Activated CD8-positive, alpha-beta memory T cell treated with anti-CD3 and anti-CD28 coated beads for 24 hours (primary cell): ENCODE results near the gene NFAT5.
"Not testable (repeated sequence)": the region's sequence is repeated elsewhere in the genome, so short reads cannot be mapped to it uniquely, and the experiment has no call there.

Experiments used
- DNase-seq: peaks from one replicate; pipeline ENCODE4 v3.0.0-alpha.2; 2020

NFAT5 gene, protein sequence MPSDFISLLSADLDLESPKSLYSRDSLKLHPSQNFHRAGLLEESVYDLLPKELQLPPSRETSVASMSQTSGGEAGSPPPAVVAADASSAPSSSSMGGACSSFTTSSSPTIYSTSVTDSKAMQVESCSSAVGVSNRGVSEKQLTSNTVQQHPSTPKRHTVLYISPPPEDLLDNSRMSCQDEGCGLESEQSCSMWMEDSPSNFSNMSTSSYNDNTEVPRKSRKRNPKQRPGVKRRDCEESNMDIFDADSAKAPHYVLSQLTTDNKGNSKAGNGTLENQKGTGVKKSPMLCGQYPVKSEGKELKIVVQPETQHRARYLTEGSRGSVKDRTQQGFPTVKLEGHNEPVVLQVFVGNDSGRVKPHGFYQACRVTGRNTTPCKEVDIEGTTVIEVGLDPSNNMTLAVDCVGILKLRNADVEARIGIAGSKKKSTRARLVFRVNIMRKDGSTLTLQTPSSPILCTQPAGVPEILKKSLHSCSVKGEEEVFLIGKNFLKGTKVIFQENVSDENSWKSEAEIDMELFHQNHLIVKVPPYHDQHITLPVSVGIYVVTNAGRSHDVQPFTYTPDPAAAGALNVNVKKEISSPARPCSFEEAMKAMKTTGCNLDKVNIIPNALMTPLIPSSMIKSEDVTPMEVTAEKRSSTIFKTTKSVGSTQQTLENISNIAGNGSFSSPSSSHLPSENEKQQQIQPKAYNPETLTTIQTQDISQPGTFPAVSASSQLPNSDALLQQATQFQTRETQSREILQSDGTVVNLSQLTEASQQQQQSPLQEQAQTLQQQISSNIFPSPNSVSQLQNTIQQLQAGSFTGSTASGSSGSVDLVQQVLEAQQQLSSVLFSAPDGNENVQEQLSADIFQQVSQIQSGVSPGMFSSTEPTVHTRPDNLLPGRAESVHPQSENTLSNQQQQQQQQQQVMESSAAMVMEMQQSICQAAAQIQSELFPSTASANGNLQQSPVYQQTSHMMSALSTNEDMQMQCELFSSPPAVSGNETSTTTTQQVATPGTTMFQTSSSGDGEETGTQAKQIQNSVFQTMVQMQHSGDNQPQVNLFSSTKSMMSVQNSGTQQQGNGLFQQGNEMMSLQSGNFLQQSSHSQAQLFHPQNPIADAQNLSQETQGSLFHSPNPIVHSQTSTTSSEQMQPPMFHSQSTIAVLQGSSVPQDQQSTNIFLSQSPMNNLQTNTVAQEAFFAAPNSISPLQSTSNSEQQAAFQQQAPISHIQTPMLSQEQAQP (N-terminal part only)

DNA sequence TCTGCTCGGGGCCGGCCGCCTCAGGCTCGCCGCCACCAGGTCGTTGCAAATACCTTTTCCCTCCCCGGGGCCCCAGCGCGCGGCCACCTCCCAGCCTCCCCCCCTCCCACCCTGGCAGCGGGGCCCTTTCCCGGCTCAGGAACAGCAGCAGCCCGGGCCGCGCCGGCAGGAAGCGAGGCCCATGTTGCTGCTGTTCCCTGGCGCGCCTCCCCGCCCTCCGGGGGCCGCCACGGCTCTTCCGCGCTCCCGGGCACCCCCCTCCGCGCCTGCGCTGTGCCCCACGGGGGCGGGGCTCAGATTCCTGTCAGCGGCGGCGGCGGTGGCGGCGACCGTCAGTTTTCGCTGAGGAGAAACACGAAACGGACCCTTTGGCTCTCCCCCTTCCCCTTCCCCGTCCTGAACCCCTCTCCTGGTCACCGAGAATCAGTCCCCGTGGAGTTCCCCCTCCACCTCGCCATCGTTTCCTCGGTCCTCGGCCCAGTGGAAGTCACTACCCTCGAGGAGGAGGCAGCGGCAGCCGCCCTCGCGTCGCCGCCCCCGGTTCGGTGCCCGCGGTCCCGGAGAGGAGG is at the start of gene NFAT5:
Gene NFAT5 (plus strand): TSS at position 296 of the 569 bp plus-strand sequence. CDS start 336 bp downstream, outside the sequence.
- peak; percentile 99 for DNase-seq

DNA sequence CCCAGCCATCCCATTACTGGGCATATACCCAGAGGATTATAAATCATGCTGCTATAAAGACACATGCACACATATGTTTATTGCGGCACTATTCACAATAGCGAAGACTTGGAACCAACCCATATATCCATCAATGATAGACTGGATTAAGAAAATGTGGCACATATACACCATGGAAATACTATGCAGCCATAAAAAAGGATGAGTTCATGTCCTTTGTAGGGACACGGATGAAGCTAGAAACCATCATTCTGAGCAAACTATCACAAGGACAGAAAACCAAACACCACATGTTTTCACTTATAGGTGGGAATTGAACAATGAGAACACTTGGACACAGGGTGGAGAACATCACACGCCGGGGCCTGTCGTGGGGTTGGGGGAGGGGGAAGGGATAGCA is 47.9 kb upstream of the NFAT5 start:
- DNase-seq: not testable (repeated sequence)

DNA sequence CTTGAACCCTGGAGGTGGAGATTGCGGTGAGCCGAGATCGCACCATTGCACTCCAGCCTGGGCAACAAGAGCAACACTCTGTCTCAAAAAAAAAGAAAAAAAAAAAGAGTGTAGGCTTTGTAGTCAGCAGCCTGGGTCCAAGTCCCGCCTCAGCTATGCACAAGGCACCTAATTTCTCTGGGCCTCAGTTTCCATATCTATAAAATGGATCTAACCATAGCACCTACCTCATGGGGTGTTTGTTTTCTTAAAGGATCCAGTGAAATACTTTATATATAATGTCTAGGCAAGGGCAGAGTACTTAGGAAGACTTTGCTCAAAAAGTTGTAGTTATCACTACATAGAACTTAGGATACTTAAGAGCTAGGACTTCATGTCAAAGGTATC is 45.4 kb upstream of the NFAT5 start:
- no peak for DNase-seq

DNA sequence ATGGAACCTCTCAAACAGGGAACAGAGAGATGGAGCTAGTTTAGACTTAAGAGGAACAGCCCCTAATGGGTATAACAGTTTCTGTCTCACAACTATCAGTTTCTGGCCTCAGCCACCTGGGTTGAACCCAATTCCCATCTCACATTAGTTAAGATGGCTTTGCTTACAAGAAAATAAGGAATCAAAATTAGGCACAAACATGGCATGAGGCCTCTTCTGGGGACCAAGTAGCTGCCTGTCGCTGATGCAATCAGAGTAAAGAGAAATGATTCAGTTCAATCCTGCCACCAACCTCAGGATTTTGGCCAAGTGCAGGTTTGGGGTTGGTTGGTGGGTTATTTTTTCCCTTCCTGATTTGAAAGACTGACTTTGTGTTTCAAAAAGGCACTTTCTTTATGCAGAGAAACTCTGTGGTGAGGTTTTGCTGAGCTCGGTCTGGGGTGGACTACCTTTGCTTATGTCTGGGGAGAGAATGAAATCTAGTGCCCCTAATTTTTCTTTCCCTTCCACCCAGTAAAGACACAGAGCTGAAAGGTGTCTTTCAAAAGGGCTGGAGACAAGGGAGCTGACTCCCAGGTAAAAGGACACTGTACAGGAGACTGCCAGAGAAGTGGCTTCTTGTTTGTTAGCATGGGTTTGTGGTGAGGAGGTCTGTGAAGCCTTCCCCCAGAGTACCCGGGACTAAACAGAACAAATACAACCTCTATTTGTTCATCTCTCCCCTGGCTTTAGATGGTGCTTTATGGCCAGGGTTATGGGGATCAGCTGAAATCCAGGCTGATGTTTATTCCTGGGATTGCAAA is 44.8 kb upstream of the NFAT5 start:
- peak; percentile 69 for DNase-seq

DNA sequence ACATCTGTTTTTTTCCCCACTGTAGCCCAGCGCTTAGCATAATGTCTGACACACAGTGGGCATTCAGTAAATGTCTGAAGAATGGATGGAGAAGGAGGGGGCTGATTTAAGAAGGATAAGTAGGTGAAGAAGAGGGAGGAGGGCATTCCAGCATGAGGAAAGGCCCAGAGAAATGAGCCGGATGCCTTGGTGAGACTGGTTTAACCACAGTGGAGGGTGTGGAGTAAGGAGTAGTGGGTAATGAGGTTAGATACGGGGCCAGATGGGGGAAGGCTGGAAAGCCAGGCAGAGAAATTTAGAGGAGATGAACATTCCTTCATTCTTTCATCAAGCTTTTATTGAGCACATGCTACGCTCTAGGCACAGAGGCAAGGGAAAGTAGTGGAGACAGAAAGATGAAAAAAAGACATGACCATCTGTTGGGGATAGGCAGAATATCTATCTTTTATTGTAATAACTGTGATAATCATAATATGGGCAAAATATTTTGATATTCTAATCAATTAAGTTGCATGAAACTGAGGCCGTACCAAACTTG is 43.7 kb upstream of the NFAT5 start:
- no peak for DNase-seq

DNA sequence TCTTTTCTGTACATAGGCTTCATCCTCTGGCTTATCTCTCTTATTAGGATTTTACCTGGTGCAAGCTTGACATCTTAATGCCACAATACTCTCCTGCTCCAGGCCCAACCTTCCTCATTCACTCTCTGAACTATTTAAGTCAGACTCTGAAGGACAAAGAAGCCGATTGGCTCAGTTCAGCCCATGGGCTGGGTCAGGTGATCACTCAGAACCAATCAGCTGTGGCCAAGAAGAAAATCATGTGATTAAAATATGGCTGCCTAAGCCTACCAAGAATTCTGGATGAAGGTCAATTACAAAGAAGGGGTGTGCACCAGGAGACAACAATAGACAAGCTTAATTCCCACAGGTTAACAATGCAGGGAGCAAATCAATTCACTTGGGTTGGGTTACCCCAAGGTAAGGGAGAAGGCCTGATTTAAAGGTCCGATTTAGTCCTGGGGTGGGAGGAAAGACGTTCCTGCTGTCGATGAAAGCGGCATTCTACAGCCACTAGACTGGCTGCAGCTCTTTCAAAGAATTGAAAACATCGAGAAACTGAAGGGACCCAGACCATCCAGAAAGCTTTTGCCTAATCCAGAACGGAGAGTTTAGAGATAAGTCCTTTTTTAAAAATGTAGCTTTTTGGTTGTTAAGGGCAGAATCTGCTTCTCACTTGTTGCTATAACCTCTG is 42.9 kb upstream of the NFAT5 start:
- no peak for DNase-seq

DNA sequence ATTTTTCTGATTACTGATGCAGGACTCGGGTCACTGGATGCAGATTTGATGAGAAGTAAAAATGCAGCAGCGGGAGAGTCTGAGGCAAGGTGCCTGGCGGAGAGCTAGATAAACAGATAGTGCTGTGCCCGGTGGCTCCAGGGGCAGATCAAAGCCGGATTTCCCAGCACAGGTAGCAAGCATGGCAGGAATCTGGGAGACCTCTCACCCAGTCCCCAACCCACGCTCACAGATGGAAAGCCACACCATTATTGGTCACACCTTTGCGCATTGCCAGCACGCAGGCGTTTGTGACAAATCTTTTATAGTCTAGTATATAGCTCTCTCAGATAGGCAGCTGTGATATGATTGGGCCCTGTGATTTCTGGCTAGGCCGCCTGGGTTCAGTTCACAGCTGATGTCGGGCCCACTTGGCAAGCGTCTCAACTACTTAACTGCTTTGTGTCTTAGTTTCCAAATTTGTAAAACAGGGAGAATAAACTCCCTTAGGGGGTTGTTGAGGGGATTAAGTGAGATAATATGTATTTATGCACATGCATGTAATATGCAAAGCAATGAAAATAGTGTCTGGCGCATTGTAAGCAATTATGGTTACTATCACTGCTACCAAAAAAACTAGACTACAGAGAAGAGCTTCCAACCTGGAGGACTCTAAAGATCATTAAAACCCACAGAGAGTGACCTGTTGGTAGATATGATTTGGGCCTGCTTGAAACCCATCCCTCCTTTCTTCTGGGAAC is 42.0 kb upstream of the NFAT5 start:
- DNase-seq: peak; percentile 19

DNA sequence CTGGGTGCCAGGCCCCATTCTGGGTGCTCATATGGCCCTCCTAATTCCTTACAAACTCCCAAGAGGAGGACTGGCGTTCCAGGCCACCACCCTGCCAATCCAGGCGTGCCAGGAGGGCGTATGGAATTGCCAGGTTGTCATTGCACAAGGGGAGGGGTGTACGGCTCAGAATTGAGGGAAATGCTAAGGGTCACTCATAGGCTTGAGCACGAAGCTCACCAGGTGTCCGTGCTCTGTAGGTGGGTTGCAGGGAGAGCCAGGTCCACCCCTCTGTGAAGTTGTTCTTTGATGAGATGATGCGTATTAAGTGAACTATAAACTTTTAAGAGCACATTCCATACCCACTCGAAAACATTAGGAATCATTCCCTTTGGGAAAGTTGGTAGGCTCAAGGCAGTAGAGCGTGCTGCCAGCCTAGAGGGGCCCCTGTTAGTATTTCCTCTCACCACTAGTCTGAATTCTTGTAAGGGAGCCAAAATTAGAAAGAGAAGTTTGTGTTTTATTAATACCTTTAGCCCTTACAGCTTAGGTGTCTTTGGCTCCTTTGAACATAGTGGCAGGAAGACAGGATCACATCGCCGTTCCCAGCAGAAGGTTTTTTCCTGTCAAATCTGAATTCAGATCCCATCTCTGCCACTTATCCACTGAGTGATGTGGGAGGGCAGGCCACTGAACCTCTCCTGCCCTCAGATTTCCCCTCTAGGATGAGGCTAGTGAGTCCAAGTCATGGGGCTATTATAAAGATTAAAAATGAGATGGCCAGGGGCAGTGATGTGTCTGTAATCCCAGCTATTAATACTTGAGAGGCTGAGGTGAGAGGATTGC is 38.7 kb upstream of the NFAT5 start:
- DNase-seq: peak; percentile 52

DNA sequence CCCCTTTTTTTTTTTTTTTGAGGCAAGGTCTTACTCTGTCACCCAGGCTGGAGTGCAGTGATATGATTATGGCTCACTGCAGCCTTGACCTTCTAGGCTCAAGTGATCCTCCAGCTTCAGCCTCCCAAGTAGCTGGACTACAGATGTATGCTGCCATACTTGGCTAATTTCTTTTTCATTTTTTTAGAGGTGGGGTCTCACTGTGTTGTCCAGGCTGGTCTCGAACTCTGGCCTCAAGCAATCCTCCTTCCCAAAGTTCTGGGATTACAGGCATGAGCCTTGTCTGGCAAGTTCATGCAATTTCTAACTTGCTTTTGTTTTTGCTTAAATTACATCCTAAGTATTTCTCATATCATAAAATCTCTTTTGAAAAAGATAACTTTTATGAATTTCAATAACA is 33.8 kb upstream of the NFAT5 start:
- no peak for DNase-seq

DNA sequence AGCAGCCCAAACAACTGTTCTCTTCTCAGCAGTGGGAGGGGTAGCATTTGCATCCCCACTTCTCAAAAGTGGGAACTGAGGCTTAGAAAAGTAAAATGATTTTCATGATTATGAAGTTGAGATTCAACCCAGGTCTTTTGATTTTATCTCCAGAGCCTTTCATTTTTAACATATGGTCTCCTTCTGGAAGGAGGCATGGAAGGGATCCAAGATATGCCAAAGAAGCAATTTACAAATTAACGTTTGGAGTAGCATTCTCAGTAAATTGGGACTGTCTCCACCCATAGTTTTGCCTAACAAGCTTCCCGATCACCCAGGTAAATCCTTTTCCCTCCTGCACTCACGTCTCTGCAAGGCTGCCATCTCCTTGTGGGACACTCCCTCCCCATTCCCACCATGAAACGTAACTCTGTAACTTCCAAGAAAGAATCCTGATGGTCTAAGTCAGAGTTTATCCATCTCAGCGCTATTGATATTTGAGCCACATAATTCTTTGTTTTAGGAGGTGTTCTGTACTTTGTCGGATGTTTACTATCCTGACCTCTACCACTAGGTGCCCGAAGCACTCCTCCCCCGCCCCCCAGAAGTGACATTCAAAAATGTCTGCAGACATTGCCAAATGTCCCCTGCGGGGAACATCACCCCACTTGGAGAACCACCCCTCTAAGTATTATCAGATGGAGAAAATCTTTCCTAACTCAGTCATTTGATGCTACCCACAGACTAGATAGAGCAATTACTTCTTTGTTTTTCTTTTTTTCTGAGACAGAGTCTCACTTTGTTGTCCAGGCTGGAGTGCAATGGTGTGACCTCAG is 32.9 kb upstream of the NFAT5 start:
- peak; percentile 5 for DNase-seq

DNA sequence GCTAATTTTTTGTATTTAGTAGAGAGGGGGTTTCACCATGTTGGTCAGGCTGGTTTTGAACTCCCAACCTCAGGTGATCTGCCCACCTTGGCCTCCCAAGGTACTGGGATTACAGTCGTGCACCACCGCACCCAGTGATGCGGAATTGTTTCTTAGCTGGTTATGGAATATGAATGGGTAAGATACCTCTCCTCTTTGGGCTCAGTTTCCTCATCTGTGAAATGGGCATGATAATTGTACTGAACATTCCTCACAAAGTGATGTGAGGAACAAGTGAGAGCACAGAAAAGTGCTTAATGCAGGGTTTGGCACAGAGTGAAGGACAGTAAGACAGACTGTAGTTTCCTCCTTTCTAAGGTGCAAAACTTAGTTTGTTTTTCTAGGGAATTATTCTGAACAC is 31.0 kb upstream of the NFAT5 start:
- DNase-seq: no peak

DNA sequence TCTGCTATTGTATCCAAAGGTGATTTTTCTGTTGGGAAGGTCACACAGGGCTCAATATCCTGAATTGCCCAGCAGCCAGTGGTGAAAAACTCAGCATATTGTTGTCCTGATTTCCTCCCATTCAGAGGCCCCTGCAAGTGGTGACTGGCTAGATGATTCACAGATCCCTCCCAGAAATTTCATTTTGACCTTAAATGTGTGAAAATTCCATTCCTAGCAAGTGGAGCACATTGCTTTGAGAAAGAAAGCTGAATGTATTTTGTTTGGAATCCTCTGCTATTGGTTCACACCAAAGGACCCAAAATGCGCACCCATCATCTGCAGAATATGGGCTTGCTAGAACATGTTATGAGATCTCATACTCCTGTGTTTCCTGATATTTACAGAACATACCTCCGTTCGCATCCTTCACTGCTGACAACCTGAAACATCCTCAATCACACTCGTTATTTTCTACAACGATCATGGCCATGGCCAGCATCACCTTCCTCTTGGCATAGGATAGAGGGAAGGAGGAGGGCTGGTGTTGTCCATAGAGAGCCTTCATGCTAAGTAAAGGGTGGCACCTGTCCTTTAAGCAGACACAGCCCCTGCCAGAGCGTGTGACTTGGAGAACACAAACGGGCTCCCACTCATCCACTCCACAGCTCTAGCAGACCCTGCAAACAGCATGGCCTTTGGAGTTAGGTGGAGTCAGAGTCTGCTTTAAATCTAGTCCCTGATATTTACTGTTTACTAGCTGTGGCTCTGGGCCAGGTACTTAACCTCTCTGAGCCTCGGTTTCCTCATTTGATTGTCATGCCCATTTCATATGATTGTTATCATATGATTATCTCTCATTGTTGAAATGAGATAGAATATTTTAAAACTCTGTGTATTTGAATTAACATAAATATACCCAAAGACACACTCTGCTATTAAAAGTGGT is 30.4 kb upstream of the NFAT5 start:
- no peak for DNase-seq

DNA sequence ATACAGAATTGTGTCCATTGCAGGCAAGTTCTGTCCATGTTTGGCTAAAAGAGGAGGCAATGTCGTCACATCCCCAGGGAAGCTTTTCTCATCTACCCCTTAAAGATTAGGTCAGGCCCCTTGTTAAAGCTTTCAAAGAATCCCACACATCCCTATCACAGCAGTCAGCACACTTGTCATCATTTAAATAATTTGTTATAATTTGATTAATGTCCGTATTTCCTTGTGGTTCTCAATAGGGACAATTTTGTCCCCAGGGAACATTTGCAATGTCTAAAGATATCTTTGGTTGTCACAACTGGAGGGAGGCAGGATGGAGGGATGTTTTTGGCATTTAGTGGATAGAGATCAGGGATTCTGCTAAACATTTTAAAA is 28.1 kb upstream of the NFAT5 start:
- DNase-seq: no peak

DNA sequence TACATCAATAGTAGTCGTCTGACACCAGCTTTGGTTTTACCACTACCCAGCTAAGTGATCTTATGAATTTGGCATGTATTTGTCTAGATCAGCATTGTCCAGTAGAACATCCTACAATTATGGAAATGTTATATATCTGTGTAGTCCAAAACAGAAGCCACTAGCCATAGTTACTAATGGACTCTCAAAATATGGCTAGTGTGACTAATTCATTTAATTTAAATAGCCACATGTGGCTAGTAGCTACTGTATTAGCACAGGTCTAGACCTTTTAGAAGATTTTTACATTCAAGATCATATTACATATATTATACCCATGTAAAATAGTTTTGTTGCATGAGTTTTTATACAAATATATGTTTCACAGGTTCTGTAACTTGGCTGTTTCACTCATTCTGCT is 27.0 kb upstream of the NFAT5 start:
- no peak for DNase-seq

DNA sequence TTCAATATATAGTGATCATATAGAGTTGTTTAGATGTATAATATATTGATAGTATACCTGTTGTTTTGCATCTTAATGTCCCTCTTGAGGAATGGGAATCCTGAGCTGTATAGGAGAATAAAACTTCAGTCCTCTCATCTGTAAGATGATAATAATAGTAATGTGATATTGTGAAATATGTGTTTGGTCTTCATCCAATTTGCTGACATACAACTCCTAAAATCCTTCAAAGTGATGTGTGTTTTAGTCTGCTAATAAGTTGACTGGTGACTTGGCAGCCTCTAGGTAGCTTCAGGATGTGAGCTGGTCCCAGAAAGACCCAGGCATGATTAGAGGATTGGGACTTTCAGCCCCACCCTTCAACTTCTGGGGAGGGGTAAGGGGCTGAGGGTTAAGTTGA is 22.8 kb upstream of the NFAT5 start:
- no peak for DNase-seq

DNA sequence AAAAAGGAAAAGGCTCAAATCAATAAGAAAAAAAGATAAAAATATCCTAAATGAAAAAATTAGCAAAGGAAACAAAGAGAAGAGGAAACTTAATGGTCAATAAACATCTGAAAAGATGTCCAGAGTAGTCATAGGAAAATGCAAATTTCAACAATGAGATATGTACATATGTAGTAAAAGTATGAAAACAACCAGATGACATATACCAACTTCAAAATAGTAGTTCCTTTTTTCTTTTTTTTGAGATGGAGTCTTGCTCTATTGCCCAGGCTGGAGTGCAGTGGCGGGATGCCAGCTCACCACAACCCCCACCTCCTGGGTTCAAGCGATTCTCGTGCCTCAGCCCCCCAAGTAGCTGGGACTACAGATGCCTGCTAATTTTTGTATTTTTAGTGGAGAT is 21.7 kb upstream of the NFAT5 start:
- no peak for DNase-seq

DNA sequence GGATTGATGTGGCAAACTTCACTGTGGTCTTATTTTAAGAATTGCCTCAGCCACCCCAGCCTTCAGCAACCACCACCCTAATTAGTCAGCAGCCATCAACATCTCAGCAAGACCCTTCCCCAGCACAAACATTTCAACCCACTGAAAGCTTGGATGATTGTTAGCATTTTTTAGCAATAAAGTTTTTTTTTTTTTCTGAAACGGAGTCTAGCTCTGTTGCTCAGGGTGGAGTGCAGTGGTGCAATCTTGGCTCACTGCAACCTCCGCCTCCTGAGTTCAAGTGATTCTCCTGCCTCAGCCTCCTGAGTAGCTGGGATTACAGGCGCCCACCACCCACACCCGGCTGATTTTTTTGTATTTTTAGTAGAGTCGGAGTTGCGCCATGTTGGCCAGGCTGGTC is 19.1 kb upstream of the NFAT5 start:
- not testable (repeated sequence) for DNase-seq

DNA sequence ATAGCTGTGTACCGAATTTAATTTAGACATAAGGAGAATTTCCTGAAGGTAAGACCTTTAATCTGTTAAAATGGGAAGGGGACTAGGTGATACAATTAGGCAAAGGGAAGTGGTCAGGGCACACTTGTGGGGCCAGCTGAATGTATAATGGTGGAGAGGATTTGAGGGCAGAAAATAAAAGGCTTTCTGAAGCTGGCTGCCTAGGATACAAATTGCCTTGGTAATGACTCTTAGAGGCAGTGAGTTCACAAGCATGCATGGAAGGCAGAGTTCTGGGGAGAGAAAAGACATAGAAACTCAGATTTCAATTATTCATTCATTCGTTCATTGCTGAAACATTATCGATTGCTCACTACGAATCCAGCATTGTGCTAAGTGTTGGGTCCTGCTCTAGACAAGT is 12.4 kb upstream of the NFAT5 start:
- no peak for DNase-seq
